Tibial artery (tissue), 4 donors: Measurements from ENCODE around the gene BPIFB1.

Source experiments
- DNase-seq, 2 donors: peaks; one replicate each; pipeline ENCODE4 v3.0.0-alpha.2; 2019
- H3K27ac ChIP-seq, 2 donors: fragments of 200-600 bp; sonication (generic) in 1 of 2; 1 replicate in 1 of 2; 2 replicates in 1 of 2; pipeline ENCODE4 v1.5.1; 2018 to 2019; ENCODE audit warnings: mild to moderate bottlenecking in 1 of 2
- H3K27me3 ChIP-seq, 2 donors: fragments of 200-600 bp; sonication (generic) in 1 of 2; one replicate each; pipeline versions ENCODE4 v1.5.1 to v1.6.0; 2016 to 2019
- H3K36me3 ChIP-seq, 3 donors: fragments of 200-600 bp; sonication (generic) in 2 of 3; one replicate each; pipeline ENCODE4 v1.5.1; 2016 to 2019; ENCODE audit warnings: mild to moderate bottlenecking in 2 of 3
- H3K4me1 ChIP-seq, 4 donors: fragments of 200-600 bp; sonication (generic) in 2 of 4; 1 replicate in 3 of 4; 2 replicates in 1 of 4; pipeline ENCODE4 v1.5.1; 2016 to 2019
- H3K4me3 ChIP-seq, 2 donors: fragments of 200-600 bp; sonication (generic) in 1 of 2; 1 replicate in 1 of 2; 2 replicates in 1 of 2; pipeline ENCODE4 v1.5.1; 2018 to 2019; ENCODE audit warnings: mild to moderate bottlenecking in 2 of 2
- H3K9me3 ChIP-seq, 3 donors: fragments of 200-600 bp; sonication (generic) in 1 of 3; one replicate each; pipeline ENCODE4 v1.5.1; 2016 to 2019
- CTCF ChIP-seq, 2 experiments: fragments of 200-600 bp in 1 of 2; fragments of 450-650 bp in 1 of 2; IDR thresholded peaks; one replicate each; pipeline ENCODE4 v1.5.1; 2017 to 2019; ENCODE audit warnings: antibody characterized with exemption in 2 of 2, mild to moderate bottlenecking in 1 of 2, moderate library complexity in 1 of 2
- intact Hi-C: fragments of 100-400 bp; cut with DNase I; formaldehyde crosslinking; loops from one replicate; pipeline ENCODE4 v1.15.0; 2023; ENCODE audit warnings: low total_unique reads

Gene BPIFB1

DNA sequence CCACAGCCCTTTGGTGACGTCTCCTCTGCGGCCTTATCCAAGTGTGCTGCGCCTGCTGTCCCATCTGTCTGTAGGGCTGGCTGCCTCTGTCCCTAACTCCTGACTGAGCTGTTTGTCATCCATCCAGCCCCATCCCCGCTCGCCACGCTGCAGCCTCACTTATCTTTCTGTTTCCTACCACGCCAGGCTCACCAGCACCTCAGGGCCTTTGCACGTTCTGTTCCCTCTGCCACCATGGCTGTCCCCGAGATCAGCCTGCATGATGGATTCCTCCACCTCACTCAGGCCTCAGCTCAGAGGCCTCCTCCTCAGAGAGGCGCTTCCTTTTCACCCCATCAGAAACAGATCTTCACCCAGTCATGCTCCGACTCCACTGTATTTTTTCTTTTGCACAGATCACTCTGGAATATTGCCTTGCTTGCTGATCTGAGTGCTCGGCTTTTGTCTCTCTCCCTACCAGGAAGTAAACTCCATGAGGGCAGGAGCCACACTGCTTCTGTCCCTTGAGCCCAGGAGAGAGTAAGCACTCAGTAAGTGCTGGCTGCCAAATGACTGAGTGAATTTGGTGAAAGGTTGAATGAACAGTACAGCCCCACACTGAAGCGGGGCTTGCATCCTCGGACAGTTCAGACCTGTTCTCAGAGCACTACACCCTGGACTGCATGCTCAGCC is 34.5 kb downstream of the BPIFB1 start:
- H3K9me3 ChIP-seq: no peaks in the 10 kb centered on the region
- H3K27me3 ChIP-seq: peaks cover 0 to 59% of the 10 kb centered on the region in 2 donors
- H3K4me3 ChIP-seq: no peak overlapping the region
- H3K4me1 ChIP-seq: no peaks in the 10 kb centered on the region
- H3K36me3 ChIP-seq: no peaks in the 10 kb centered on the region
- no peak overlapping the region for H3K27ac ChIP-seq
- intact Hi-C loops: no loop called here
- TF ChIP-seq CTCF (IDR thresholded peaks at IDR 0.05): no peak
- DNase-seq: no peak

DNA sequence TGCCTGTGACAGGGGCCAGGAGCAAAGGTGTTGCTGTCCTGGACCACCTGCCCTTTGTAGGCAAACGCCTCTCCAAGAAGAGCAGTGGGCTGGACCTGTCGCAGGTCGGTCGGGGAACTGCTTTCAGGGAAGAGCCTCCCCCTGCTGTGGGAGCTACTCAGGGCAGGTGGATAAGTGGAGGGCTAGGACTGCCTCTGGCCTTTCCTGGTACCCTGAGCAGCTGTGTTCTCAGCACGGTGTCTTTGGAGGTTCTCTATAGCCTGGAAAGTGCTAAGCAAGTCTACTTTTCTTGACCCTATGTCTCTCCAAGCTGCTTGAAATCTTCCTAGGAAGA is 35.0 kb downstream of the BPIFB1 start:
- intact Hi-C loops: no loop called here
- H3K9me3 ChIP-seq: no peaks in the 10 kb centered on the region
- no peaks in the 10 kb centered on the region for H3K36me3 ChIP-seq
- no peaks in the 10 kb centered on the region for H3K4me1 ChIP-seq
- TF ChIP-seq CTCF (IDR thresholded peaks at IDR 0.05): no peak
- no peak overlapping the region for H3K27ac ChIP-seq
- peaks cover 0 to 61% of the 10 kb centered on the region in 2 donors for H3K27me3 ChIP-seq
- DNase-seq: no peak
- H3K4me3 ChIP-seq: no peak overlapping the region

DNA sequence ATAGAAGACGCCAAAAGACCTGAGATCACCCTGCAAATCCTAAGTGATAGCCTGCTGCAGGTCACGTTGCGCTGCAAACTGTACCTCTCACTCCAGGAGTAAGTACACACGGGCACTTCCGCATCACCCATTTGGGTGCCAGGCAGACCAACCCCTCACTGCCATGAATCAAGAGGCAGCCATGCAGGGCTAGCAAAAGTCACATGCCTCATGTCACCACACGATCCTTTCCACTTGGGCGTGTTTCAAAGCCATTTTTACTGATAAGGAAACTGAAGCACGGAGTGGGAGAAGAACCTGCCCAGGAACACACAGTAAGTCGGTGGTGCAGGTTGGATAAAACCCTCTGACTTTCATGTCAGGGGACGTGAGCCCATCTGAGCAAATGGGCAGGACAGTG is 37.0 kb downstream of the BPIFB1 start:
- no peak for TF ChIP-seq CTCF (IDR thresholded peaks at IDR 0.05)
- intact Hi-C loops: no loop called here
- H3K27me3 ChIP-seq: peaks cover 0 to 61% of the 10 kb centered on the region in 2 donors
- no peaks in the 10 kb centered on the region for H3K36me3 ChIP-seq
- no peak for DNase-seq
- no peaks in the 10 kb centered on the region for H3K4me1 ChIP-seq
- H3K4me3 ChIP-seq: no peak overlapping the region
- no peaks in the 10 kb centered on the region for H3K9me3 ChIP-seq
- no peak overlapping the region for H3K27ac ChIP-seq

GRCh38 chr20:33322456-33322855 is 39.4 kb downstream of the BPIFB1 start:
- H3K27me3 ChIP-seq: peaks cover 0 to 57% of the 10 kb centered on the region in 2 donors
- no peak overlapping the region for H3K27ac ChIP-seq
- no peak for DNase-seq
- no peak overlapping the region for H3K4me3 ChIP-seq
- H3K9me3 ChIP-seq: no peaks in the 10 kb centered on the region
- H3K4me1 ChIP-seq: no peaks in the 10 kb centered on the region
- intact Hi-C loops: no loop called here
- H3K36me3 ChIP-seq: no peaks in the 10 kb centered on the region
- TF ChIP-seq CTCF (IDR thresholded peaks at IDR 0.05): no peak

DNA sequence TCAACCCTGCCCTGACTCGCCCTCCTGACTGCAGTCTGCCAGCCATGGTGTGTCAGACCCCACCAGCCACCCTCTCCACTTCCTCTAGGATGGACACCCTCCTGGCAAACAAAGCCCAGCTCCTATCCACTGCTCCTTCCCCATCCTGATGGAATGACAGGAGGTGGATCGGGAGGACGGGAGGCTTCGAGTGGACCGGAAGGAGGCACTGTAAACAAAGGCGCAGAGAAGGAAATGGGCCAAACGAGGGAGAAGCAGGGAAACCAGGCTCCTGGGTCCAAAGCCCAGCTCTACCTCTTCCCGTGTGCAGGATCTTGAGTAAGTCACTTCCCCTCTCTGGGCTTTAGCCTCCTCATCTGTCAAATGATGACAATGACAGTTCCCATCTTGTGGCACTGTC is 40.2 kb downstream of the BPIFB1 start:
- intact Hi-C loops: no loop called here
- H3K27me3 ChIP-seq: peaks cover 0 to 54% of the 10 kb centered on the region in 2 donors
- TF ChIP-seq CTCF (IDR thresholded peaks at IDR 0.05): no peak

GRCh38 chr20:33325350-33325749 is 42.3 kb downstream of the BPIFB1 start:
- no peaks in the 10 kb centered on the region for H3K4me1 ChIP-seq
- TF ChIP-seq CTCF (IDR thresholded peaks at IDR 0.05): no peak
- H3K27me3 ChIP-seq: peaks cover 0 to 39% of the 10 kb centered on the region in 2 donors
- intact Hi-C loops: no loop called here
- H3K4me3 ChIP-seq: no peak overlapping the region
- no peaks in the 10 kb centered on the region for H3K36me3 ChIP-seq
- no peaks in the 10 kb centered on the region for H3K9me3 ChIP-seq
- no peak for DNase-seq
- H3K27ac ChIP-seq: no peak overlapping the region

More for the DNA sequence above, 40.2 kb downstream of the BPIFB1 start:
- no peak for DNase-seq
- no peaks in the 10 kb centered on the region for H3K4me1 ChIP-seq
- H3K27ac ChIP-seq: no peak overlapping the region
- no peaks in the 10 kb centered on the region for H3K9me3 ChIP-seq
- no peaks in the 10 kb centered on the region for H3K36me3 ChIP-seq
- no peak overlapping the region for H3K4me3 ChIP-seq
